Measurements from ENCODE around the gene ILDR2.
"Not testable (repeated sequence)": the region's sequence is repeated elsewhere in the genome, so short reads cannot be mapped to it uniquely, and the experiment has no call there.

Gene ILDR2

DNA sequence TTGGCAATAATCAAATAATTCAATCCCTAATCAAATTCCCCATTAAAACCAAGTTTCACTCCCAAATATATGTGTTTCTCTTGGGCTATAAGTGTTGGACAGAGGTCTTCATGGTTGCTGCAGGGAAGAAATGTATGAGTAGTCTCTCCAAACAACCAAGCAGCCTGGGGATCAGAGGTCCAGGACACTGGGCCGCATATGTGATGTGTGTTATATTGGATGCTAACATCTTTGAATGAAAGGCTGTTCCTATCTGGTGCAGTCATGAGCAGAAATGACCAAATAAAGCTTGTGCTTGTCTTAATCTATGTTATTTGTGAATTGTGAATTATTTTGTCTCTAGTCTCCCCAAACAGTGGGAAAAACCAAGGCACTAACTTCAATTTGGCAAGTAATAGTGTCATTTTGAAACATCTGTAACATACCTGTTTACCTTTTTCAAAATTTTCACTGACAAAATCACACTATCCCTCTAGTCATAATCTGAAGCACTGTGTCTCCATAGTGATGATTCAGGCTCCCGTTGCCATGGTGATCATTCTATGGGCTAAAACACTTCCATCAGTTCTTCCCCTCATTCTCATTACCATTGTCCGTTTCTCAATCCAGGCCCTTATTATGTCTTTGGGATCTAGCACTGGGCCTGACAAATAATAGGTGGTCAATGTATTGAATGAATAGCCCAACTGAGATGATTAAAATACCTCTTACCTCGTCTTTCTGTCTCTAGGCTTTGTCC, 86.8 kb downstream of the ILDR2 start:
- H3K9me3 ChIP-seq (ENCODE audit: control insufficient read depth, insufficient read depth, low read depth, low read length): no peaks in the 10 kb centered on the region
- peaks cover 19% of the 10 kb centered on the region for H3K27me3 ChIP-seq (ENCODE audit: control insufficient read depth, insufficient read depth, low read length)
- H3K9ac ChIP-seq (ENCODE audit: low read length): no peak overlapping the region
- no peak overlapping the region for H3K4me3 ChIP-seq (ENCODE audit: low read depth, low read length)
- H3K4me1 ChIP-seq (ENCODE audit: control insufficient read depth, insufficient read depth, low read length): no peaks in the 10 kb centered on the region
- H3K27ac ChIP-seq (ENCODE audit: low read depth, low read length): no peak overlapping the region
- no peaks in the 10 kb centered on the region for H3K36me3 ChIP-seq (ENCODE audit: control insufficient read depth, insufficient read depth, low read length)

DNA sequence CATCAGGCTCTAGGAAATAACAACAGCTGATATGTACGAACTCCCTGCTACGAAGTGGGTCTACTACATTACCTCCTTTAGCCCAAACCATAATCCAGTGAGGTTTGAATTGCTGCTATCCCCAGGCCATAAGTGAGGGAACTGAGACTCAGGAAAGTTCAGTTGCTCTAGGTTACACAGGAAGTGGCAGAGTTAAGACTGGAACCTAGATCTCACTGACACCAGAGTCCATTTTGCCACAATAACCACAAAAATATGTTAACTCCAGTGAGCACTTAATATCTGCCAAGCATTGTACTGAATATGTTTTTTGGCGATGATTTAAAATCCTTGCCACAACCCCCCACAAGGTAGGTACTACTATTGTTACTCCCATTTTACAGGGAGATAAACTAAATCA, 90.4 kb downstream of the ILDR2 start:
- H3K36me3 ChIP-seq (ENCODE audit: control insufficient read depth, insufficient read depth, low read length): no peaks in the 10 kb centered on the region
- H3K4me1 ChIP-seq (ENCODE audit: control insufficient read depth, insufficient read depth, low read length): no peaks in the 10 kb centered on the region
- no peak overlapping the region for H3K27ac ChIP-seq (ENCODE audit: low read depth, low read length)
- peaks cover 31% of the 10 kb centered on the region for H3K27me3 ChIP-seq (ENCODE audit: control insufficient read depth, insufficient read depth, low read length)
- H3K9me3 ChIP-seq (ENCODE audit: control insufficient read depth, insufficient read depth, low read depth, low read length): no peaks in the 10 kb centered on the region
- no peak overlapping the region for H3K9ac ChIP-seq (ENCODE audit: low read length)
- no peak overlapping the region for H3K4me3 ChIP-seq (ENCODE audit: low read depth, low read length)

DNA sequence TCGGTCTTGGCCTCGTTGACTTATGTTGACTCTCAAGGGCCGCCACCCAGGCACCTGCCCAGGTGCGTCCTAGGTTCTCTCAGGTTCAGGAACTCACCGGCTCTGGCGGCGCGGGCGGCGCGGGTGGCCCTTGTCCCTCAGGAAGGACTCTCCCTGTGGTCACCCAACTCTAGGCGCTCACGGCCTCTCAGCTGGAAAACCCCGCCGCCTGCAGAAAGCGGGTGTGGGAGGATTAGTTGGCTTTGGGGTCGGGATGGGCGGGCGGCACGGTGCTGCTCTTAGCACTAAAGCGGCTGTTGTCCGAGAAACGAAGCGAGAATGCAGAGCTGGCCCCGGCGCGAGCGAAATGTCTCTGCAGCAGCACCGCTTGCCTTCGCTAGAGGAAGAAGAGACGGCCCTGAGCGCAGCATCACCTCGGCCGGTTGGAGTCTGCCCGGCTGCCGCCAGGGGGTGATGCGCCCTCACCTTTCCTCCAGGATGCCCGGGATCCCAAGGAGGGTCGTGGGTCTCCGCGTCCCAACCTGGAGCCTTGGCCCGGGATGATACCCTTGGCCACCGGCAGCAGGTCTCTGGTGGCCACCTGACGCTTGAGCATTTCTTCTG, 91.2 kb downstream of the ILDR2 start:
- no peak overlapping the region for H3K27ac ChIP-seq (ENCODE audit: low read depth, low read length)
- H3K9me3 ChIP-seq (ENCODE audit: control insufficient read depth, insufficient read depth, low read depth, low read length): no peaks in the 10 kb centered on the region
- H3K27me3 ChIP-seq (ENCODE audit: control insufficient read depth, insufficient read depth, low read length): peaks cover 31% of the 10 kb centered on the region
- no peaks in the 10 kb centered on the region for H3K4me1 ChIP-seq (ENCODE audit: control insufficient read depth, insufficient read depth, low read length)
- H3K9ac ChIP-seq (ENCODE audit: low read length): no peak overlapping the region
- H3K4me3 ChIP-seq (ENCODE audit: low read depth, low read length): peak overlapping the region; percentile 46
- no peaks in the 10 kb centered on the region for H3K36me3 ChIP-seq (ENCODE audit: control insufficient read depth, insufficient read depth, low read length)

DNA sequence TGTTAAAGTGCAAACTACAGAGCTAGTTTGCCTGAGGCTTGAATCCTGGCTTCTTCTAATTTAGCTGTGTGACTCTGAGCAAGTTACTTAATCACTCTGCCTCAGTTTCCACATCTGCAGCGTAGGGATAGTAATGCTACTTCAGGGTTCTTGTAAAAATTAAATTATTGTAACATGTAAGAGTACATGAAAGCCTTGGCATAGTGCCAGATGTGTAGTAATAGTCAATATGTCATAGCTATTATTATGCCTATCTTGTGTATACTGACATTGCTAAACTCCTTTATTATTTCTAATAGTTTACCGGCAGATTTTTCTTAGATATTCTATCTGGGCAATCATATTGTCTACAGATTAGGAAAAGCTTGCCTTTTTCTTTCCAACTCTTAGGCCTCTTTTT, 92.4 kb downstream of the ILDR2 start:
- no peaks in the 10 kb centered on the region for H3K9me3 ChIP-seq (ENCODE audit: control insufficient read depth, insufficient read depth, low read depth, low read length)
- no peak overlapping the region for H3K4me3 ChIP-seq (ENCODE audit: low read depth, low read length)
- H3K4me1 ChIP-seq (ENCODE audit: control insufficient read depth, insufficient read depth, low read length): no peaks in the 10 kb centered on the region
- peaks cover 31% of the 10 kb centered on the region for H3K27me3 ChIP-seq (ENCODE audit: control insufficient read depth, insufficient read depth, low read length)
- no peak overlapping the region for H3K9ac ChIP-seq (ENCODE audit: low read length)
- no peaks in the 10 kb centered on the region for H3K36me3 ChIP-seq (ENCODE audit: control insufficient read depth, insufficient read depth, low read length)
- no peak overlapping the region for H3K27ac ChIP-seq (ENCODE audit: low read depth, low read length)

DNA sequence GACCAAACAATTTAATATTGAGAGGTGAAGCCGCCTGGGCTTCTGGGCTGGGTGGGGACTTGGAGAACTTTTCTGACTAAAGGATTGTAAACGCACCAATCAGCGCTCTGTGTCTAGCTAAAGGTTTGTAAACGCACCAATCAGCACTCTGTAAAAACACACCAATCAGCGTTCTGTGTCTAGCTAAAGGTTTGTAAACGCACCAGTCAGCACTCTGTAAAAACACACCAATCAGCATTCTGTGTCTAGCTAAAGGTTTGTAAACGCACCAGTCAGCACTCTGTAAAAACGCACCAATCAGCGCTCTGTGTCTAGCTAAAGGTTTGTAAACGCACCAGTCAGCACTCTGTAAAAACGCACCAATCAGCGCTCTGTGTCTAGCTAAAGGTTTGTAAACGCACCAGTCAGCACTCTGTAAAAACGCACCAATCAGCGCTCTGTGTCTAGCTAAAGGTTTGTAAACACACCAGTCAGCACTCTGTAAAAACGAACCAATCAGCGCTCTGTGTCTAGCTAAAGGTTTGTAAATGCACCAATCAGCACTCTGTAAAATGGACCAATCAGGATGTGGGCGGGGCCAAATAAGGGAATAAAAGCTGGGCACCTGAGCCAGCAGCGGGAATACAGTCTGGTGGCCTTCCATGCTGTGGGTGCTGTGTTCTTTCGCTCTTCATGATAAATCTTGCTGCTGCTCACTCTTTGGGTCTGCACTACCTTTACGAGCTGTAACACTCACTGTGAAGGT, 97.0 kb downstream of the ILDR2 start:
- not testable (repeated sequence) for H3K4me3 ChIP-seq (ENCODE audit: low read depth, low read length); H3K27ac ChIP-seq (ENCODE audit: low read depth, low read length); H3K9me3 ChIP-seq (ENCODE audit: control insufficient read depth, insufficient read depth, low read depth, low read length); H3K36me3 ChIP-seq (ENCODE audit: control insufficient read depth, insufficient read depth, low read length); H3K9ac ChIP-seq (ENCODE audit: low read length); H3K4me1 ChIP-seq (ENCODE audit: control insufficient read depth, insufficient read depth, low read length); H3K27me3 ChIP-seq (ENCODE audit: control insufficient read depth, insufficient read depth, low read length)

DNA sequence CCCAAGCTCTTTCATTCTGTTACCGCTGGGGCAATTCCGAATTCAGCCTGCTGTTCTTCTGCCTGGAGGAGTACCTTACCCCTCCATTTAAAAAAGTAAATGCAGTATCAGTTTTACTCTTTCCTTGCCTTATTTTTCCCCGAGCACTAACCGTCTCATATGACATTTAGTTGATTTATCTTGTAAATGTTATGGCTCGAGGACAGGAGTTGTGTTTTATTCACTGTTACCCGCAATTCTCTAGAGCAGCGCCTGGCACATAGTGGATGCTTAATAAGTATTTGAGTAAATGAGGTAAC, 98.9 kb downstream of the ILDR2 start:
- Histone ChIP-seq H3K27me3 (ENCODE audit: control insufficient read depth, insufficient read depth, low read length) (no peaks in the 10 kb centered on the region), H3K27ac (ENCODE audit: low read depth, low read length) (no peak overlapping the region), H3K4me1 (ENCODE audit: control insufficient read depth, insufficient read depth, low read length) (peaks cover 4% of the 10 kb centered on the region; the same call in 1 of the 2 replicates), H3K9ac (ENCODE audit: low read length) (no peak overlapping the region), H3K9me3 (ENCODE audit: control insufficient read depth, insufficient read depth, low read depth, low read length) (no peaks in the 10 kb centered on the region), H3K4me3 (ENCODE audit: low read depth, low read length) (peak overlapping the region; percentile 80), H3K36me3 (ENCODE audit: control insufficient read depth, insufficient read depth, low read length) (peaks cover 3% of the 10 kb centered on the region; the same call in 1 of the 2 replicates)

DNA sequence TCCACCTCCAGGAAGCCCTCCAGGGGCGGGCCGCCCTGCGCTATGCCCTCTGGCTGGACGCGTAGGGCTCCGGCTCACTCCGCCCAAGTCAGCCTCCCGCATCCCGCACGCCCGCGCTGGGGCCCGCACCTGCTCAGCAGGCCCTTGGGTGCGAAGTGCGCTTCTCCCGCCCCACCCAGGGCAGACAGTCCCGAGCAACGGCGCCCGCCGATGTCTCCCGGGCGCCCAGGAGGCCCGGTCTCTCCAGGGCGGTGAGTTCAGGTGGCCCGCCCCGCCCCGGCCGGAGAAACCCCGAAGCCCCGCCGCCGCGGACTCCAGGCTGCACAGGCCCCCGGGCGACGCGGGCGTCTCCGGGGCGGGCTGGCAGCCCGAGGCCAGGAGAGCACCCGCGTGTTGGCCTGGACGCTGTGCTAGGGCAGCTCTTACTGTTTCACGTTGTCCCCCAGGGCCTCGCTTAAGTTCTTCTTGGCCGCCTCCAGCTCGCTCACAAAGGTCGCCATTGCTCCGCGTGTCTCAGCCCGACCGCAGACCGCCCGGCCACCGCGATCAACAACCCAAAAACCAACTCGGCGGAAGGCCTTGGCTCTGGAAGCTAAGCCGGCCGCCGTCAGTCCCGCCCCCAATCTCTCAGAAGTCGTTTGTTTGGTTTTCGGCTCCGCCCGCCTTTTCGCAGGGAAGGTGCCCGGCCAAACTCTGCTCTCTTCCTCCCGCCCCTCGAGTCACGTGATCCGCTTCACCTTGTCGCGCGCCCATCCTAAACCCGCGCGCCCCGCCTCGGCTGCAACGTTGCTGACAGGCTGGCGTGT, 99.4 kb downstream of the ILDR2 start, which contains the start of gene TADA1:
Gene TADA1 (minus strand): TSS at position 531 of the 806 bp plus-strand sequence. CDS start 31 bp downstream, at position 500.
- Histone ChIP-seq H3K4me1 (ENCODE audit: control insufficient read depth, insufficient read depth, low read length) (peaks cover 4% of the 10 kb centered on the region; the same call in 1 of the 2 replicates), H3K36me3 (ENCODE audit: control insufficient read depth, insufficient read depth, low read length) (peaks cover 3% of the 10 kb centered on the region; the same call in 1 of the 2 replicates), H3K9me3 (ENCODE audit: control insufficient read depth, insufficient read depth, low read depth, low read length) (no peaks in the 10 kb centered on the region), H3K27me3 (ENCODE audit: control insufficient read depth, insufficient read depth, low read length) (no peaks in the 10 kb centered on the region), H3K4me3 (ENCODE audit: low read depth, low read length) (peak within 1 kb of the TSS; percentile 80), H3K9ac (ENCODE audit: low read length) (peak within 1 kb of the TSS; percentile 89), H3K27ac (ENCODE audit: low read depth, low read length) (peak within 1 kb of the TSS; percentile 79)

DNA sequence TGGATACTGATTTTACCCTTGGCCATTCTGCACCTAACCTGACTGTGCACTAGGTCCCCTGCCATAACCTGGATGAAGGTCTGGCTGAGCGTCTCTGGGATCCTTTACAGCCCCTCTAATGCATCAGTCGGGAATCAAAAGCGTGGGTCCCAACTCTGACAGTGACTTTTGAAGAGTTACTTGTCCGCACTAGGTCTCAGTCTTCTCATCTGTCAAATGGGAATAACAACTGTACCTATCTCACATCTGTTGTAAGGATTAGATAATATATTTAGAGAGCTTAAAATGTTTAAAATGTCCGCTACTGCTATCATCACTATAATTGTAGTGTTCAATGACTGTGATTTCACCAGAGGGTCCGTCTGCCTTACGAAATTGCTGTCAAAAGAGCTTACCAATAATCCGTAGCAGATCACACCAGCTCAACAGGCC, 100.0 kb downstream of the ILDR2 start:
- H3K27me3 ChIP-seq (ENCODE audit: control insufficient read depth, insufficient read depth, low read length): no peaks in the 10 kb centered on the region
- H3K9ac ChIP-seq (ENCODE audit: low read length): peak overlapping the region; percentile 89
- H3K36me3 ChIP-seq (ENCODE audit: control insufficient read depth, insufficient read depth, low read length): peaks cover 3% of the 10 kb centered on the region; the same call in 1 of the 2 replicates
- peaks cover 4% of the 10 kb centered on the region; the same call in 1 of the 2 replicates for H3K4me1 ChIP-seq (ENCODE audit: control insufficient read depth, insufficient read depth, low read length)
- H3K4me3 ChIP-seq (ENCODE audit: low read depth, low read length): peak overlapping the region; percentile 80
- peak overlapping the region; percentile 79; the same call in 1 of the 2 replicates for H3K27ac ChIP-seq (ENCODE audit: low read depth, low read length)
- no peaks in the 10 kb centered on the region for H3K9me3 ChIP-seq (ENCODE audit: control insufficient read depth, insufficient read depth, low read depth, low read length)

DNA sequence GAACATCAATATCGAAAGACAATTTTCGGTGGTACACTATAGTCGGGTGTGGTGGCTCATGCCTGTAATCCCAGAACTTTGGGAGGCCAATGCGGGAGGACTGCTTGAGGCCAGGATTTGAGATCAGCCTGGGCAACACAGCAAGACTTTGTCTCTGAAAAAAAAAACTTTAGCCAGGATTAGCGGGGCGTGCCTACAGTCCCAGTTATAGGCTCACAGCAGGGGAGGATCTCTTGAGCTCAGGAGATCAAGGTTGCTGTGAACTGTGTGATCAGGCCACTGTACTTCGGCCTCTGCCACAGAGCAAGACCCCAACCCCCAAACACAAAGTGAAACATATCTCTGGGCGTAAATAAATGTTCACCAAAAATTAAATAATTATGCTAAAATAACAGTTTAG, 100.9 kb downstream of the ILDR2 start:
- Histone ChIP-seq H3K4me3 (ENCODE audit: low read depth, low read length) (peak overlapping the region; percentile 80), H3K36me3 (ENCODE audit: control insufficient read depth, insufficient read depth, low read length) (peaks cover 3% of the 10 kb centered on the region; the same call in 1 of the 2 replicates), H3K4me1 (ENCODE audit: control insufficient read depth, insufficient read depth, low read length) (peaks cover 4% of the 10 kb centered on the region; the same call in 1 of the 2 replicates), H3K27ac (ENCODE audit: low read depth, low read length) (no peak overlapping the region), H3K9me3 (ENCODE audit: control insufficient read depth, insufficient read depth, low read depth, low read length) (no peaks in the 10 kb centered on the region), H3K9ac (ENCODE audit: low read length) (no peak overlapping the region), H3K27me3 (ENCODE audit: control insufficient read depth, insufficient read depth, low read length) (no peaks in the 10 kb centered on the region)

DNA sequence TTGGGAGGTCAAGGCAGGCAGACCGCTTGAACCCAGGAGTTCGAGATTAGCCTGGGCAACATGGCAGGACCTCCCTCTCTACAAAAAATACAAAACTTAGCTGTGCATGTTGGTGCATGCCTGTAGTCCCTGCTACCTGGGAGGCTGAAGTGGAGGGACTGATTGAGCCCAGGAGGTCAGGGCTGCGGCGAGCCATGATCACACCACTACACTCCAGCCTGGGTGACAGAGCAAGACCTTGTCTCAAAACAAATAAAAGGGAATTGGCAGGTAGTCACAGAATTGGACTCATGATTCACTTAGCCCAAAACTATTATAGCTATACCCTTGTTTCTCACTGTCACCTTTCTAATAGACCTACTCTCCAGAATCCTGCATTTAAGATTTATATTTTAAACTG, 104.8 kb downstream of the ILDR2 start:
- no peak overlapping the region for H3K27ac ChIP-seq (ENCODE audit: low read depth, low read length)
- H3K4me1 ChIP-seq (ENCODE audit: control insufficient read depth, insufficient read depth, low read length): peaks cover 4% of the 10 kb centered on the region; the same call in 1 of the 2 replicates
- H3K4me3 ChIP-seq (ENCODE audit: low read depth, low read length): no peak overlapping the region
- H3K36me3 ChIP-seq (ENCODE audit: control insufficient read depth, insufficient read depth, low read length): peaks cover 34% of the 10 kb centered on the region
- H3K9me3 ChIP-seq (ENCODE audit: control insufficient read depth, insufficient read depth, low read depth, low read length): no peaks in the 10 kb centered on the region
- no peak overlapping the region for H3K9ac ChIP-seq (ENCODE audit: low read length)
- no peaks in the 10 kb centered on the region for H3K27me3 ChIP-seq (ENCODE audit: control insufficient read depth, insufficient read depth, low read length)

Data from HUES6 (cell line).